MCF 10A (cell line): ENCODE data around the gene GABPB2. TPM values are rescaled to one million over a fixed set of nuclear protein-coding genes. Genes with fewer than 3 reads are reported as not detected.

Experiments
- BruUV-seq: library from RNA; stranded (reverse); fragments of 400-500 nt; replicated peaks from 2 replicates; lab custom pipeline; 2021; lab: Mats Ljungman, UMichigan
- CTCF ChIA-PET: fragments of 300-600 bp; sonication (Branson Sonifier 250); formaldehyde crosslinking; extraction: SDS; loops from one replicate; lab custom pipeline; 2021; ENCODE audit warnings: antibody characterized with exemption, inconsistent platforms; lab: Yijun Ruan, JAX
- POLR2A ChIA-PET: fragments of 300-600, 350-650 bp; sonication (Branson Sonifier 250); formaldehyde crosslinking; extraction: SDS; loops from one replicate; lab custom pipeline; 2020; ENCODE audit warnings: antibody characterized with exemption, inconsistent platforms; lab: Yijun Ruan, JAX
- DNase-seq: peaks from one replicate; pipeline ENCODE4 v3.0.0-alpha.2; 2018; ENCODE audit not compliant: unreplicated experiment
- H3K27ac Mint-ChIP-seq: one replicate; pipeline ENCODE4 v1.8.0; 2022; ENCODE audit warnings: mild to moderate bottlenecking, low read depth, mixed read lengths; ENCODE audit not compliant: unreplicated experiment
- H3K27me3 Mint-ChIP-seq: one replicate; pipeline ENCODE4 v1.8.0; 2022; ENCODE audit warnings: mixed read lengths; ENCODE audit not compliant: insufficient read depth, unreplicated experiment
- H3K36me3 Mint-ChIP-seq: one replicate; pipeline ENCODE4 v1.8.0; 2022; ENCODE audit warnings: mild to moderate bottlenecking, moderate library complexity, mixed read lengths; ENCODE audit not compliant: insufficient read depth, unreplicated experiment
- H3K4me1 Mint-ChIP-seq: one replicate; pipeline ENCODE4 v1.8.0; 2022; ENCODE audit warnings: mixed read lengths; ENCODE audit not compliant: insufficient read depth, unreplicated experiment
- H3K4me3 Mint-ChIP-seq: one replicate; pipeline ENCODE4 v1.8.0; 2022; ENCODE audit warnings: mild to moderate bottlenecking, moderate library complexity, mixed read lengths; ENCODE audit not compliant: unreplicated experiment
- H3K9me3 Mint-ChIP-seq: one replicate; pipeline ENCODE4 v1.8.0; 2022; ENCODE audit warnings: mixed read lengths; ENCODE audit not compliant: unreplicated experiment
- intact Hi-C: fragments of 100-400 bp; cut with micrococcal nuclease; formaldehyde crosslinking; loops from 2 replicates; pipeline ENCODE4 v1.14.1; 2022
- total RNA-seq: library from RNA; stranded (reverse); gene quantifications from 2 replicates; pipeline ENCODE4 v1.2.3, GENCODE V29; 2022
- TF ChIP-seq, protein P1 (sequence below): fragments of 200-600 bp; IDR thresholded peaks from one replicate; pipeline ENCODE4 v1.8.0; 2022; ENCODE audit warnings: antibody characterized with exemption, mild to moderate bottlenecking; ENCODE audit not compliant: unreplicated experiment

The GABPB2 gene
- total RNA-seq, 1 experiment from 2014 or later: 20.2 TPM

GRCh38 chr1:151056149-151056548, 14.4 kb upstream of the GABPB2 start:
- no peaks in the 10 kb centered on the region for H3K27me3 Mint-ChIP-seq
- CTCF ChIA-PET: interaction anchor here (1.3 to 1.6 kb wide), 2 partner anchors 16 to 31 kb away, joined by 4 to 7 read pairs; no protein-coding TSS in a partner anchor
- intact Hi-C loops: loop anchor here (5.0 kb wide), 1 partner anchor 49 kb away; the partner anchor contains the start of genes MINDY1 and PRUNE1
- BruUV-seq: no TSS peak
- peaks cover 47% of the 10 kb centered on the region for H3K4me1 Mint-ChIP-seq
- POLR2A ChIA-PET: interaction anchor here (0.6 to 9.4 kb wide), 6 partner anchors 8 to 496 kb away, joined by 3 to 90 read pairs (median 30); partner anchors contain the start of genes C1orf56, GABPB2 and MINDY1
- H3K9me3 Mint-ChIP-seq: no peaks in the 10 kb centered on the region
- H3K36me3 Mint-ChIP-seq: peaks cover 54% of the 10 kb centered on the region
- TF ChIP-seq, protein P1, sequence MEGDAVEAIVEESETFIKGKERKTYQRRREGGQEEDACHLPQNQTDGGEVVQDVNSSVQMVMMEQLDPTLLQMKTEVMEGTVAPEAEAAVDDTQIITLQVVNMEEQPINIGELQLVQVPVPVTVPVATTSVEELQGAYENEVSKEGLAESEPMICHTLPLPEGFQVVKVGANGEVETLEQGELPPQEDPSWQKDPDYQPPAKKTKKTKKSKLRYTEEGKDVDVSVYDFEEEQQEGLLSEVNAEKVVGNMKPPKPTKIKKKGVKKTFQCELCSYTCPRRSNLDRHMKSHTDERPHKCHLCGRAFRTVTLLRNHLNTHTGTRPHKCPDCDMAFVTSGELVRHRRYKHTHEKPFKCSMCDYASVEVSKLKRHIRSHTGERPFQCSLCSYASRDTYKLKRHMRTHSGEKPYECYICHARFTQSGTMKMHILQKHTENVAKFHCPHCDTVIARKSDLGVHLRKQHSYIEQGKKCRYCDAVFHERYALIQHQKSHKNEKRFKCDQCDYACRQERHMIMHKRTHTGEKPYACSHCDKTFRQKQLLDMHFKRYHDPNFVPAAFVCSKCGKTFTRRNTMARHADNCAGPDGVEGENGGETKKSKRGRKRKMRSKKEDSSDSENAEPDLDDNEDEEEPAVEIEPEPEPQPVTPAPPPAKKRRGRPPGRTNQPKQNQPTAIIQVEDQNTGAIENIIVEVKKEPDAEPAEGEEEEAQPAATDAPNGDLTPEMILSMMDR: no peak
- DNase-seq: no peak
- H3K27ac Mint-ChIP-seq: peak overlapping the region; percentile 92
- no peak overlapping the region for H3K4me3 Mint-ChIP-seq

DNA sequence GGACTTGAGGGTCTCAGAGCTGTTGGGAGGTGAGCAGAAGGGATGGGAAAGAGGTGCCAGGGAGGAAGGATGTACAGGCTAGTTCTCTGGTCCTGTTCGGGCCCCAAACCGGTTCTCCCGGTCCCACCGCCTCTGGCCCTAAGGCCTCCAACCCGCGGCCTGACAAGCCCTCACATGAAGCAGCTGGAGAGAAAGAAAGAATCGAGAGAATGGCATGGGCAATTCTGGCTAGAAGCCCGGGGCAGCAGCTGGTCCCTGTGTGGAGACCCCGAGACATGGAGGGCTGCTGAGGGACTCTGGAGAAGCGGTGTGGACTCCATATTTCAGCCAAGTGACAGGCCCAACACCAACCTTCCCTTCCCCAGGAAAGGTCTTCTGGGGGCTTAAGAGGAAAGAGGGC, 11.9 kb upstream of the GABPB2 start:
- TF ChIP-seq, protein P1: no peak
- Mint-ChIP-seq H3K4me1 (peaks cover 61% of the 10 kb centered on the region), H3K27ac (peak overlapping the region; percentile 92), H3K36me3 (peaks cover 30% of the 10 kb centered on the region), H3K4me3 (peak overlapping the region; percentile 82), H3K9me3 (no peaks in the 10 kb centered on the region), H3K27me3 (no peaks in the 10 kb centered on the region)
- CTCF ChIA-PET: interaction anchor here (0.6 to 3.0 kb wide), 18 partner anchors 8 to 633 kb away, joined by 3 to 18 read pairs (median 4); partner anchors contain the start of genes C1orf56, GABPB2 and MINDY1
- peak; percentile 42 for DNase-seq
- POLR2A ChIA-PET: interaction anchor here (0.6 to 9.4 kb wide), 18 partner anchors 9 to 193 kb away, joined by 3 to 90 read pairs (median 5); partner anchors contain the start of genes BNIPL, C1orf56, GABPB2 and MINDY1
- intact Hi-C loops: loop anchor here (1.0 to 5.0 kb wide), 3 partner anchors 13 to 51 kb away; partner anchors contain the start of genes MINDY1 and PRUNE1
- BruUV-seq: no TSS peak

GRCh38 chr1:151059109-151060006, 11.2 kb upstream of the GABPB2 start, which contains the start of gene CDC42SE1:
Gene CDC42SE1, minus strand, starts transcription at chr1:151059622. Its CDS starts 3,892 bp downstream, at chr1:151055730.
- BruUV-seq: TSS peak; percentile 46
- ChIA-PET CTCF (interaction anchor here (0.5 to 3.0 kb wide), 23 partner anchors 8 to 1112 kb away, joined by 3 to 18 read pairs (median 4); partner anchors contain the start of genes C1orf56, CTSK, GABPB2 and MINDY1), POLR2A (interaction anchor here (0.6 to 9.4 kb wide), 20 partner anchors 8 to 738 kb away, joined by 3 to 90 read pairs (median 4); partner anchors contain the start of genes BNIPL, C1orf56, GABPB2 and MINDY1)
- Mint-ChIP-seq H3K9me3 (no peaks in the 10 kb centered on the region), H3K27ac (peak within 1 kb of the TSS; percentile 92), H3K4me3 (peak within 1 kb of the TSS; percentile 82), H3K27me3 (no peaks in the 10 kb centered on the region), H3K4me1 (peaks cover 61% of the 10 kb centered on the region), H3K36me3 (peaks cover 29% of the 10 kb centered on the region)
- intact Hi-C loops: loop anchor here (1.0 to 5.0 kb wide), 4 partner anchors 12 to 497 kb away; partner anchors contain the start of genes MINDY1 and PRUNE1
- peak; percentile 85 for DNase-seq
- TF ChIP-seq, protein P1: peak; percentile 91
